HepG2 (cell line): ENCODE results near the gene VPREB3.

Experiments used
- KIAA2018 ChIP-seq: sonication (generic); formaldehyde crosslinking; IDR thresholded peaks from 2 replicates; pipeline ENCODE4 v1.5.0; 2020; ENCODE audit warnings: mild to moderate bottlenecking, missing genetic modification reagents, borderline replicate concordance
- PPARG ChIP-seq: conservative IDR thresholded peaks from 2 replicates; pipeline ENCODE4 v1.6.1; 2016; ENCODE audit warnings: missing biosample characterization, missing genetic modification reagents
- SRSF9 ChIP-seq: fragments of 200-400 bp; formaldehyde crosslinking; IDR thresholded peaks from 2 replicates; pipeline ENCODE4 v1.6.1; 2018; ENCODE audit warnings: borderline replicate concordance, mild to moderate bottlenecking, low read depth, low read length; ENCODE audit not compliant: insufficient read depth, poor library complexity, severe bottlenecking
- ZNF605 ChIP-seq: sonication (generic); formaldehyde crosslinking; IDR thresholded peaks from 2 replicates; pipeline ENCODE4 v1.8.0; 2022; ENCODE audit warnings: mild to moderate bottlenecking, missing genetic modification reagents

DNA sequence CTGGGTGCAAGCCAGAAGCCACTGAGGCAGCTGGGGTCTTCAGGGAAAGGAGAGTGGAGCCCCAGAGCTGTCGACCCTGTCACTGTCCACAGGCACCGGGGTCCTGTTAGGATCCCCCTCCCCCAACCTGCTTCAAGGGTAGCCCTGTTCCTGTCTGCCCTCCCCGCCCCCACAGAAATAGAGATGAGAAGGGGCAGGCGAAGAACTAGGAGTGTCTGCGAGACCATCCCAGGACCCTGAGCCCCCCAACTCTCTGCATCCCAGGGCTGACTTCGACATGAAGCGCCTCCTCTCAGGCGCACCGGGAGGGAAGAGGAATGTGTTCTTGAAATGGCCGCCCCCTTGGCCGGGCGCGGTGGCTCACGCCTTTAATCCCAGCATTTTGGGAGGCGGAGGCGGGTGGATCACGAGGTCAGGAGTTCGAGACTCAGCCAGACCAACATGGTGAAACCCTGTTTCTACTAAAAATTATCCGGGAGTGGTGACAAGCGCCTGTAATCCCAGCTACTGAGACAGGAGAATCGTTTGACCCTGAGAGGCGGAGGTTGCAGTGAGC, 2.7 kb downstream of the VPREB3 start:
- TF ChIP-seq PPARG (no peak), ZNF605 (CRISPR knock-in tag) (no peak), KIAA2018 (CRISPR knock-in tag) (no peak), SRSF9 (no peak)
